Neuronal stem cell (in vitro differentiated cells): Measurements from ENCODE around the gene WDR5.
A peak's percentile ranks its signal among the peaks of the same experiment; 100 is the strongest.

Experiments used
- DNase-seq: peaks from one replicate; pipeline ENCODE4 v3.0.0-alpha.2; 2013; ENCODE audit warnings: low spot score
- H2AFZ ChIP-seq: one replicate; pipeline ENCODE4 v1.6.1; 2013; ENCODE audit warnings: mild to moderate bottlenecking, low read length, inconsistent platforms
- H2AK5ac ChIP-seq: 2 replicates; pipeline ENCODE4 v1.6.1; 2013; ENCODE audit warnings: low read depth, mild to moderate bottlenecking, inconsistent platforms, low read length, moderate library complexity, mixed read lengths
- H2BK120ac ChIP-seq: 2 replicates; pipeline ENCODE4 v1.6.1; 2013; ENCODE audit warnings: low read depth, mild to moderate bottlenecking, inconsistent platforms, low read length, moderate library complexity, mixed read lengths
- H2BK12ac ChIP-seq: one replicate; pipeline ENCODE4 v1.6.1; 2013; ENCODE audit warnings: low read length, inconsistent platforms
- H2BK15ac ChIP-seq: 2 replicates; pipeline ENCODE4 v1.6.1; 2013; ENCODE audit warnings: mild to moderate bottlenecking, low read length, inconsistent platforms, mixed read lengths
- H2BK5ac ChIP-seq: one replicate; pipeline ENCODE4 v1.6.1; 2013; ENCODE audit warnings: inconsistent platforms, mild to moderate bottlenecking, low read length, moderate library complexity
- H3K14ac ChIP-seq: one replicate; pipeline ENCODE4 v1.6.1; 2013; ENCODE audit warnings: low read length, inconsistent platforms
- H3K18ac ChIP-seq: 2 replicates; pipeline ENCODE4 v1.6.1; 2013; ENCODE audit warnings: low read length, inconsistent platforms
- H3K23ac ChIP-seq: 2 replicates; pipeline ENCODE4 v1.6.1; 2013; ENCODE audit warnings: low read depth, mild to moderate bottlenecking, mixed read lengths, low read length, inconsistent platforms; ENCODE audit not compliant: poor library complexity
- H3K27ac ChIP-seq: replicated peaks from 3 replicates; pipeline ENCODE4 v1.5.1; 2013; ENCODE audit warnings: low read length, inconsistent platforms
- H3K27me3 ChIP-seq, 3 experiments: 2 replicates each; pipeline ENCODE4 v1.6.1; 2013; ENCODE audit warnings: low read length in 3 of 3, mild to moderate bottlenecking in 2 of 3, inconsistent platforms in 1 of 3, low read depth in 1 of 3, mixed read lengths in 1 of 3, moderate library complexity in 1 of 3; ENCODE audit not compliant: control insufficient read depth in 3 of 3, insufficient read depth in 3 of 3
- H3K36me3 ChIP-seq, 2 donors: replicated peaks in 1 of 2; 2 replicates each; pipeline ENCODE4 v1.6.1; 2013; ENCODE audit warnings: low read length in 2 of 2; ENCODE audit not compliant: control insufficient read depth in 2 of 2, insufficient read depth in 2 of 2
- H3K4ac ChIP-seq: 2 replicates; pipeline ENCODE4 v1.6.1; 2013; ENCODE audit warnings: inconsistent platforms, mild to moderate bottlenecking, low read length, moderate library complexity
- H3K4me1 ChIP-seq, 2 donors: 1 replicate in 1 of 2; 2 replicates in 1 of 2; pipeline ENCODE4 v1.6.1; 2013; ENCODE audit warnings: low read length in 2 of 2, low read depth in 1 of 2; ENCODE audit not compliant: control insufficient read depth in 2 of 2, insufficient read depth in 1 of 2
- H3K4me2 ChIP-seq: one replicate; pipeline ENCODE4 v1.6.1; 2013; ENCODE audit warnings: mild to moderate bottlenecking, low read length, inconsistent platforms; ENCODE audit not compliant: insufficient read depth, poor library complexity, severe bottlenecking
- H3K4me3 ChIP-seq, 2 donors: 2 replicates each; pipeline ENCODE4 v1.5.1; 2013; ENCODE audit warnings: low read length in 2 of 2, mild to moderate bottlenecking in 2 of 2, inconsistent platforms in 1 of 2, moderate library complexity in 1 of 2
- H3K79me1 ChIP-seq: one replicate; pipeline ENCODE4 v1.6.1; 2013; ENCODE audit warnings: low read depth, mild to moderate bottlenecking, inconsistent platforms, low read length, moderate library complexity
- H3K9ac ChIP-seq: one replicate; pipeline ENCODE4 v1.6.1; 2013; ENCODE audit warnings: mild to moderate bottlenecking, low read depth, low read length, inconsistent platforms; ENCODE audit not compliant: poor library complexity
- H3K9me3 ChIP-seq, 2 donors: replicated peaks in 1 of 2; 2 replicates each; pipeline versions ENCODE3 to v1.6.1; 2013; ENCODE audit warnings: low read length in 2 of 2, mild to moderate bottlenecking in 2 of 2, inconsistent platforms in 1 of 2, low read depth in 1 of 2, mixed read lengths in 1 of 2, moderate library complexity in 1 of 2; ENCODE audit not compliant: control insufficient read depth in 2 of 2, insufficient read depth in 1 of 2
- H4K8ac ChIP-seq: one replicate; pipeline ENCODE4 v1.6.1; 2013; ENCODE audit warnings: low read depth, mild to moderate bottlenecking, inconsistent platforms, low read length, moderate library complexity
- H4K91ac ChIP-seq: one replicate; pipeline ENCODE4 v1.6.1; 2013; ENCODE audit warnings: low read length, low read depth, mild to moderate bottlenecking, inconsistent platforms; ENCODE audit not compliant: poor library complexity
- WGBS, 2 donors: extraction: QIAGEN DNeasy Blood & Tissue Kit; methylation state at CpG; one replicate each; pipeline ENCODE4 v1.1.7; 2013; ENCODE audit warnings: missing lambda C conversion rate in 2 of 2, mixed read lengths in 1 of 2; ENCODE audit not compliant: insufficient read length in 2 of 2, insufficient replicate concordance in 1 of 2; ENCODE audit errors: extremely low coverage in 2 of 2; 5-methylcytosine and 5-hydroxymethylcytosine counted together

Gene WDR5

GRCh38 chr9:134127616-134128015 is 8.3 kb upstream of the WDR5 start:
- H3K4me1 ChIP-seq, result peaks cover 9 to 16% of the 10 kb centered on the region in 2 donors
- peak overlapping the region; percentile 98 for H2AK5ac ChIP-seq
- H2BK12ac ChIP-seq, result no peak overlapping the region
- H3K18ac ChIP-seq, result no peak overlapping the region
- peaks cover 0 to 3% (median 0%) of the 10 kb centered on the region in 3 experiments for H3K27me3 ChIP-seq
- no peak overlapping the region for H3K14ac ChIP-seq
- no peak overlapping the region for H3K4me2 ChIP-seq
- no peak overlapping the region for H3K23ac ChIP-seq
- no peaks in the 10 kb centered on the region for H3K36me3 ChIP-seq
- H4K8ac ChIP-seq, result no peak overlapping the region
- no peak overlapping the region for H2AFZ ChIP-seq
- WGBS, 2 donors, result no CpG with 5 or more reads among the region's 12 CpGs
- no peak overlapping the region for H4K91ac ChIP-seq
- no peak overlapping the region for H3K27ac ChIP-seq
- no peak overlapping the region for H3K4ac ChIP-seq
- no peak overlapping the region for H2BK15ac ChIP-seq
- no peaks in the 10 kb centered on the region for H3K9me3 ChIP-seq
- H2BK5ac ChIP-seq, result no peak overlapping the region
- no peak overlapping the region for H2BK120ac ChIP-seq
- no peak overlapping the region for H3K9ac ChIP-seq
- no peaks in the 10 kb centered on the region for H3K79me1 ChIP-seq
- no peak for DNase-seq
- no peak overlapping the region for H3K4me3 ChIP-seq

DNA sequence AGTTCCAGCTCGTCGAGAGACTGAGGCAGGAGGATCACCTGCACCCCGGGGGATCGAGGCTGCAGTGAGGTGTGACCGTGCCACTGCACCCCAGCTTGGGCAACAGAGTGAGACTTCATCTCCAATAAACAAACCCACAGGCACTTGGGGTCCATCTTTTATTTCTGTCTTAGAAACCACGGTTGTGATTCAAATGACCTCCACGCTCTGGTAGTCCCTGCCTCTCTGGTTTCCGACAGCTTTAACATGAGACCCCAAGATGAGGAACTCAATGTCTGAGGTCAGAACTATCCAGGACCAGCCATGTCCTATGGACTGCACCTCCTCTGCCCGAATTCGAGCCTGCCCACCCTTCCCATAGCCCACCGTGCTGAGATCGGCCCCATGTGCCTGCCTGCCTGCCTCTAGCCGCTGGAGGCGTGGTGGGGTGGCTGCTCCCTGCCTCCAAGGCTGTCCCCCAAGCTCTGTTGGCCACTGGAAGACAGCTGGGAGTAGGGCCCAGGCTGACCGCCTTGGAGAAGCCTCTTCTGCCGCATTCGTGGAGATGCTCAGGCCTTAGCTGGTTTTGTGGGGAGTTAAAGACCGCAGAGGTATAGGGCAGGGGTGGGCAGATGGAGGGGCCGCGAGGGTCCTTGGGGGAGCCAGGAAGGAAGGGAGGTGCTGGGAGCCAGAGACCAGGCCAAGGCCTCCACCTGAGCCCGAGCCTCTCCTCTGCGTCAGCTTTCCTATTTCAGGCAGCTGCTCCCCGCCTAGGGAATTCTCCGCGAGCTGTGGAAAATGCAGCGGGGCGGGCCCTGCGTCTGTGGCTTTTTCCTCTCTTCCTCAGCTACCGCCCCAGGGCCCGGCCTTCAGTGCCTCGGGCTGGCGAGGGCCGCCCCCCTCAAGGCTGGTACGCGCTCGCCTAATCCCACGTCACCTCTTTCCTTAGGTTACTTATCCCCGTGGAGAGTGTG is 6.9 kb upstream of the WDR5 start:
- Histone ChIP-seq H3K4me3 (no peak overlapping the region), H2AK5ac (peak overlapping the region; percentile 94), H2BK120ac (peak overlapping the region; percentile 65), H3K9ac (peak overlapping the region; percentile 78), H3K4me1 (peaks cover 9 to 16% of the 10 kb centered on the region in 2 donors), H3K27ac (peak overlapping the region; percentile 50), H3K18ac (peak overlapping the region; percentile 99), H3K4me2 (no peak overlapping the region), H3K36me3 (no peaks in the 10 kb centered on the region), H3K4ac (peak overlapping the region; percentile 90), H3K23ac (peak overlapping the region; percentile 60), H3K9me3 (no peaks in the 10 kb centered on the region), H2AFZ (peak overlapping the region; percentile 59), H3K79me1 (no peaks in the 10 kb centered on the region), H3K27me3 (peaks cover 0 to 3% (median 0%) of the 10 kb centered on the region in 3 experiments), H2BK5ac (peak overlapping the region; percentile 70), H2BK15ac (peak overlapping the region; percentile 99), H4K91ac (peak overlapping the region; percentile 100), H2BK12ac (peak overlapping the region; percentile 99), H3K14ac (no peak overlapping the region), H4K8ac (no peak overlapping the region)
- WGBS, 2 donors, result no CpG with 5 or more reads among the region's 38 CpGs
- no peak for DNase-seq

DNA sequence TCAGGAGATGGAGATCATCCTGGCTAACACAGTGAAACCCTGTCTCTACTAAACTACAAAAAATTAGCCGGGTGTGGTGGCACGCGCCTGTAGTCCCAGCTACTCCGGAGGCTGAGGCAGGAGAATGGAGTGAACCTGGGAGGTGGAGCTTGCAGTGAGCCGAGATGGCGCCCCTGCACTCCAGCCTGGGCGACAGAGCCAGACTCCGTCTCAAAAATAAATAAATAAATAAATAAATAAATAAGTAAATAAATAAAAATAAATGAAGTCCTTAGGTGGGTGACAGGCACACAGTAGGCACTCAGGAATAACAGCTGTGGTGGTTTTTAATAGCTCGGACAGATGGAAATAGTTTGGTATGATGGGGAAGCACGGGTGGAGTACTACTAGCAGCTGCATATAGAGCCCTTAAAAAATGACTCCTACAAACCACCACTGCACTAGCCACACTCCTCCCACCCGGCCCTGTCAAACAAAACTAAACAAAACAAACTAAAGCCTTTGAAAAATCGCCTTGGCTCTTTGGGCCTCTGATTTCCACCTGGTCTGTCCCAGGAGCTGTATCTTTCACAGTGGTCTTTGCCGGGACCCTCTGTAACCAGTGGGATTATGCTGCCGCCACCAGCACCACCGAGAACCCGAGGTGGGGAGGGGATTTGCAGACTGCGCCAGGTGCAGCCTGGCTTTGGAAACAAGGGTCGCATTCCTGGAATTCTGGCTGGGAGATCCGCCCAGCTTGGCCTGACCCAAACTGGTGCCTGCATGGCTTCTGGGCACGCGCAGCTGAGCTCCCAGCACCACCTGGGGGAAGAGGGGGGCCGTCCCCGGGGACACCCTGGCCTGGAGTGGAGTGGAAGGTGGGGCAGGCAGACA is 5.1 kb upstream of the WDR5 start:
- DNase-seq, result peak; percentile 61
- peak overlapping the region; percentile 10 for H2BK5ac ChIP-seq
- no CpG with 5 or more reads among the region's 23 CpGs for WGBS, 2 donors

More for the DNA sequence above, 5.1 kb upstream of the WDR5 start:
- Histone ChIP-seq H4K91ac (no peak overlapping the region), H3K36me3 (no peaks in the 10 kb centered on the region), H3K27ac (peak overlapping the region; percentile 69), H2BK15ac (peak overlapping the region; percentile 71), H2AK5ac (peak overlapping the region; percentile 99), H3K18ac (no peak overlapping the region), H3K4me3 (no peak overlapping the region), H3K23ac (no peak overlapping the region), H4K8ac (no peak overlapping the region), H2BK12ac (peak overlapping the region; percentile 64), H3K79me1 (peaks cover 4% of the 10 kb centered on the region), H3K27me3 (peaks cover 0 to 3% (median 0%) of the 10 kb centered on the region in 3 experiments), H3K4me2 (peak overlapping the region; percentile 13), H2BK120ac (peak overlapping the region; percentile 33), H3K9ac (no peak overlapping the region), H2AFZ (peak overlapping the region; percentile 53), H3K4me1 (peaks cover 13 to 23% of the 10 kb centered on the region in 2 donors), H3K14ac (no peak overlapping the region), H3K9me3 (no peaks in the 10 kb centered on the region), H3K4ac (no peak overlapping the region)
